ENCODE data around the gene PC.

DNA sequence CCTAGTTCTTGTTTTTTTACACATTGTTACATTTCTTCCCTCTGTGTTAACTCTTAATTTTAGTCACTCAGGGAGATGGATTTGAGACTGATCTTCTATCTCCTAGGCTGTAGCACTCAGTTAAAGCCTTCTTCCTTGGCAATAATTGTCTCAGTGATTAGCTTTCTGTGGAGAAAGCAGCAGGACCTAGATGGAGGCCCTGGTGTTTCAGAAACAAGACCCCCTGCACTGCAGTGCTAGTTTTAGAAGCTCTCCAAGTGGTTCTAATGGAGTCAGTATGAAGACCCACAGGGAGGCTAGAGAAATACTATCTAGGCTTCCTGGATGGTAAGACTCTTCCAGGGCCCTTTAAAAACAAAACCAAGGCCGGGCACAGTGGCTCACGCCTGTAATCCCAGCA, 4.1 kb upstream of the PC start:
- TF ChIP-seq POLR2A (IDR thresholded peaks at IDR 0.05; ENCODE audit: low read depth, low read length), result no peak
- TF ChIP-seq FOS (IDR thresholded peaks at IDR 0.05; ENCODE audit: borderline replicate concordance, insufficient read depth, low read length), result no peak
- no peak for TF ChIP-seq CTCF (IDR thresholded peaks at IDR 0.05; ENCODE audit: extremely low read depth in 1 of 2, insufficient read depth in 1 of 2, low read depth in 1 of 2, low read length in 2 of 2)
- no peak for TF ChIP-seq MYC (IDR thresholded peaks at IDR 0.05; ENCODE audit: low read depth, low read length)
- TF ChIP-seq POLR2AphosphoS5 (IDR thresholded peaks at IDR 0.05; ENCODE audit: insufficient read depth, low read depth, low read length), result no peak
- no peak for TF ChIP-seq JUN (IDR thresholded peaks at IDR 0.05; ENCODE audit: borderline replicate concordance, insufficient read depth, insufficient read length, low read depth)
- TF ChIP-seq, protein P1, sequence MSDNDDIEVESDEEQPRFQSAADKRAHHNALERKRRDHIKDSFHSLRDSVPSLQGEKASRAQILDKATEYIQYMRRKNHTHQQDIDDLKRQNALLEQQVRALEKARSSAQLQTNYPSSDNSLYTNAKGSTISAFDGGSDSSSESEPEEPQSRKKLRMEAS (IDR thresholded peaks at IDR 0.05; ENCODE audit: insufficient read depth, insufficient read length), result no peak
- TF ChIP-seq EZH2 (IDR thresholded peaks at IDR 0.05; ENCODE audit: borderline replicate concordance, low read depth, low read length, severe bottlenecking), result no peak
- TF ChIP-seq GATA2 (IDR thresholded peaks at IDR 0.05; ENCODE audit: insufficient read depth, insufficient read length, low read depth, low read length), result no peak

Data from endothelial cell of umbilical vein (primary cell).